Osteocyte (in vitro differentiated cells): ENCODE data around the gene PTBP3. TPM values are rescaled to one million over a fixed set of nuclear protein-coding genes. Genes with fewer than 3 reads are reported as not detected.

Experiments used
- DNase-seq: peaks from one replicate; pipeline ENCODE4 v3.0.0; 2021; ENCODE audit warnings: mixed read lengths; ENCODE audit not compliant: unreplicated experiment; ENCODE audit errors: extremely low spot score
- H3K27ac Mint-ChIP-seq: one replicate; pipeline ENCODE4 v1.8.0; 2021; ENCODE audit warnings: mild to moderate bottlenecking, mixed read lengths; ENCODE audit not compliant: unreplicated experiment
- H3K27me3 Mint-ChIP-seq: one replicate; pipeline ENCODE4 v1.8.0; 2021; ENCODE audit warnings: mixed read lengths; ENCODE audit not compliant: unreplicated experiment
- H3K36me3 Mint-ChIP-seq: one replicate; pipeline ENCODE4 v1.8.0; 2021; ENCODE audit warnings: mixed read lengths; ENCODE audit not compliant: unreplicated experiment
- H3K4me1 Mint-ChIP-seq: one replicate; pipeline ENCODE4 v1.8.0; 2021; ENCODE audit warnings: mixed read lengths; ENCODE audit not compliant: unreplicated experiment
- H3K4me3 Mint-ChIP-seq: one replicate; pipeline ENCODE4 v1.8.0; 2021; ENCODE audit warnings: mild to moderate bottlenecking, moderate library complexity, mixed read lengths; ENCODE audit not compliant: unreplicated experiment
- H3K9me3 Mint-ChIP-seq: one replicate; pipeline ENCODE4 v1.8.0; 2021; ENCODE audit warnings: mixed read lengths; ENCODE audit not compliant: unreplicated experiment
- CTCF ChIP-seq: fragments of 200-600 bp; sonication (generic); IDR thresholded peaks from 2 replicates; pipeline ENCODE4 v1.5.0; 2021; ENCODE audit warnings: antibody characterized with exemption, mild to moderate bottlenecking, moderate library complexity
- total RNA-seq: library from RNA; stranded (reverse); gene quantifications from 2 replicates; pipeline ENCODE4 v1.2.1, GENCODE V29; 2021

PTBP3 gene
- total RNA-seq, 1 donor from 2014 or later, result 47.6 TPM

GRCh38 chr9:112279501-112279900 lies 53.9 kb downstream of the PTBP3 start:
- no peak for DNase-seq
- H3K27ac Mint-ChIP-seq, result no peak overlapping the region
- no peaks in the 10 kb centered on the region for H3K27me3 Mint-ChIP-seq
- peaks cover 37% of the 10 kb centered on the region for H3K4me1 Mint-ChIP-seq
- no peak overlapping the region for H3K4me3 Mint-ChIP-seq
- no peaks in the 10 kb centered on the region for H3K9me3 Mint-ChIP-seq
- TF ChIP-seq CTCF, result no peak
- peaks cover 17% of the 10 kb centered on the region for H3K36me3 Mint-ChIP-seq

DNA sequence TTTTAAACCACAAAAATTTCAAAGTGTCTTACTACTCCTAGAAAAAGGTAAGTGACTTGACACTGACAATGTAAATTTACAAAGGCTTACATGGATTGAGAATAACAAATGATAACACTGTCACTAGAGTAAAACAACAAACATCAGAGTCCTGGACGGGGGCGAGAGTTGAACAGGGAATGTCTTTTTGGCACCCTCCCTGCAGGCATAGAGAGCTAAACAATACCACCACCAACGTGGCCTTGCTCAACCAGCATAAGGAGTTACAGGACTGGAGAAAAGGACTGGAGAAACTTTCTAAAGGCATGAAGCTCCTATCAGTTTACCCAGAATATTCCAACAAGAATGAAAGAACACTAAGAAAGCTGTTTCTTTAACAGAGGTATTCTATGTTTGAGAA lies 55.3 kb downstream of the PTBP3 start:
- no peak for DNase-seq
- Mint-ChIP-seq H3K4me1 (peaks cover 36% of the 10 kb centered on the region), H3K9me3 (no peaks in the 10 kb centered on the region), H3K36me3 (peaks cover 7% of the 10 kb centered on the region), H3K4me3 (no peak overlapping the region), H3K27ac (no peak overlapping the region), H3K27me3 (no peaks in the 10 kb centered on the region)
- TF ChIP-seq CTCF, result no peak

- TF ChIP-seq CTCF, result no peak
- H3K4me3 Mint-ChIP-seq, result no peak overlapping the region
- H3K27ac Mint-ChIP-seq, result no peak overlapping the region
- no peaks in the 10 kb centered on the region for H3K9me3 Mint-ChIP-seq
- H3K4me1 Mint-ChIP-seq, result peaks cover 20% of the 10 kb centered on the region
- no peak for DNase-seq
- H3K27me3 Mint-ChIP-seq, result no peaks in the 10 kb centered on the region
- H3K36me3 Mint-ChIP-seq, result peaks cover 15% of the 10 kb centered on the region
Measured at GRCh38 chr9:112274600-112274999, 58.8 kb downstream of the PTBP3 start.

GRCh38 chr9:112273876-112274275 lies 59.5 kb downstream of the PTBP3 start:
- TF ChIP-seq CTCF, result no peak
- Mint-ChIP-seq H3K9me3 (no peaks in the 10 kb centered on the region), H3K4me3 (no peak overlapping the region), H3K27ac (no peak overlapping the region), H3K36me3 (peaks cover 15% of the 10 kb centered on the region), H3K27me3 (no peaks in the 10 kb centered on the region), H3K4me1 (peaks cover 20% of the 10 kb centered on the region)
- no peak for DNase-seq

- Mint-ChIP-seq H3K9me3 (no peaks in the 10 kb centered on the region), H3K27ac (no peak overlapping the region), H3K36me3 (peaks cover 21% of the 10 kb centered on the region), H3K27me3 (no peaks in the 10 kb centered on the region), H3K4me1 (peaks cover 14% of the 10 kb centered on the region), H3K4me3 (no peak overlapping the region)
- no peak for TF ChIP-seq CTCF
- DNase-seq, result no peak
Measured at GRCh38 chr9:112271466-112272098, 61.8 kb downstream of the PTBP3 start.
